ENCODE measurements around the gene FCHSD2. TPM values are rescaled to one million over a fixed set of nuclear protein-coding genes. Genes with fewer than 3 reads are reported as not detected.
"Not testable (repeated sequence)": the region's sequence is repeated elsewhere in the genome, so short reads cannot be mapped to it uniquely, and the experiment has no call there.

The FCHSD2 gene
- total and polyA plus RNA-seq, 2 donors (not counting 3 experiments of a cell fraction or from before 2014, with no cell fraction given): 20.8 to 56.9 TPM

- H3K9me1 ChIP-seq (replicated peaks; ENCODE audit: control insufficient read depth, extremely low read depth, insufficient read depth, low read length): no peaks in the 10 kb centered on the region
- intact Hi-C loops (cut with micrococcal nuclease): no loop called here
- no peak for FAIRE-seq
- no peak overlapping the region for H3K4me3 ChIP-seq (replicated peaks in 1 of 3; ENCODE audit: insufficient read depth in 1 of 3, low read depth in 1 of 3, low read length in 3 of 3)
- ChIA-PET POLR2A (no interaction called here), CTCF (interaction anchor here (0.6 to 1.4 kb wide), 5 partner anchors 13 to 371 kb away, joined by 3 to 9 read pairs (median 3); partner anchors contain the start of gene STARD10)
- no peak overlapping the region for H2AFZ ChIP-seq (ENCODE audit: low read depth, low read length)
- H3K4me2 ChIP-seq (ENCODE audit: insufficient read depth, low read length): no peak overlapping the region
- peaks cover 0 to 4% of the 10 kb centered on the region in 2 experiments for H3K36me3 ChIP-seq (ENCODE audit: control insufficient read depth in 2 of 2, extremely low read depth in 1 of 2, insufficient read depth in 2 of 2, low read length in 2 of 2)
- no peak for DNase-seq (ENCODE audit: low read depth, low spot score)
- no peaks in the 10 kb centered on the region for H3K27me3 ChIP-seq (ENCODE audit: control insufficient read depth in 2 of 2, insufficient read depth in 2 of 2, low read length in 2 of 2)
- no peak overlapping the region for H3K27ac ChIP-seq (ENCODE audit: insufficient read depth, low read depth, low read length)
- BruUV-seq (replicated peaks): no TSS peak
- H3K79me2 ChIP-seq (ENCODE audit: control insufficient read depth, insufficient read depth, low read length): peaks cover 5% of the 10 kb centered on the region
- no peak overlapping the region for H3K9ac ChIP-seq (replicated peaks; ENCODE audit: extremely low read depth, insufficient read depth, low read length)
- TF ChIP-seq EZH2 (IDR thresholded peaks at IDR 0.05; ENCODE audit: borderline replicate concordance, low read depth, low read length, severe bottlenecking) (no peak), GATA2 (IDR thresholded peaks at IDR 0.05; ENCODE audit: insufficient read depth, insufficient read length, low read depth, low read length) (no peak), MYC (IDR thresholded peaks at IDR 0.05; ENCODE audit: low read depth, low read length) (no peak), JUN (IDR thresholded peaks at IDR 0.05; ENCODE audit: borderline replicate concordance, insufficient read depth, insufficient read length, low read depth) (no peak), POLR2A (IDR thresholded peaks at IDR 0.05; ENCODE audit: low read depth, low read length) (no peak), FOS (IDR thresholded peaks at IDR 0.05; ENCODE audit: borderline replicate concordance, insufficient read depth, low read length) (no peak), CTCF (IDR thresholded peaks at IDR 0.05; ENCODE audit: extremely low read depth in 1 of 2, insufficient read depth in 1 of 2, low read depth in 1 of 2, low read length in 2 of 2) (no peak), POLR2AphosphoS5 (IDR thresholded peaks at IDR 0.05; ENCODE audit: insufficient read depth, low read depth, low read length) (no peak), MAX (IDR thresholded peaks at IDR 0.05; ENCODE audit: insufficient read depth, insufficient read length) (no peak)
- H3K9me3 ChIP-seq (replicated peaks; ENCODE audit: control insufficient read depth, insufficient read depth, low read length): no peaks in the 10 kb centered on the region
- H4K20me1 ChIP-seq (replicated peaks; ENCODE audit: control insufficient read depth, extremely low read depth, insufficient read depth, low read length): no peaks in the 10 kb centered on the region
- dilution Hi-C loops (cut with MboI; ENCODE audit: extremely low pct_ligation_motif_present, low sequenced_read_pairs): no loop called here
- no peaks in the 10 kb centered on the region for H3K4me1 ChIP-seq (ENCODE audit: control insufficient read depth, extremely low read depth, insufficient read depth, low read length)
Measured at GRCh38 chr11:72807021-72807693, 335.0 kb downstream of the FCHSD2 start.

- FAIRE-seq; H3K4me2 ChIP-seq (ENCODE audit: insufficient read depth, low read length); H3K27me3 ChIP-seq (ENCODE audit: control insufficient read depth in 2 of 2, insufficient read depth in 2 of 2, low read length in 2 of 2); CTCF ChIA-PET; H3K79me2 ChIP-seq (ENCODE audit: control insufficient read depth, insufficient read depth, low read length); intact Hi-C loops (cut with micrococcal nuclease); dilution Hi-C loops (cut with MboI; ENCODE audit: extremely low pct_ligation_motif_present, low sequenced_read_pairs); DNase-seq (ENCODE audit: low read depth, low spot score); POLR2A ChIA-PET; H3K9me3 ChIP-seq (replicated peaks; ENCODE audit: control insufficient read depth, insufficient read depth, low read length); H3K27ac ChIP-seq (ENCODE audit: insufficient read depth, low read depth, low read length); H3K9me1 ChIP-seq (replicated peaks; ENCODE audit: control insufficient read depth, extremely low read depth, insufficient read depth, low read length); H2AFZ ChIP-seq (ENCODE audit: low read depth, low read length); H4K20me1 ChIP-seq (replicated peaks; ENCODE audit: control insufficient read depth, extremely low read depth, insufficient read depth, low read length); H3K4me1 ChIP-seq (ENCODE audit: control insufficient read depth, extremely low read depth, insufficient read depth, low read length); H3K4me3 ChIP-seq (replicated peaks in 1 of 3; ENCODE audit: insufficient read depth in 1 of 3, low read depth in 1 of 3, low read length in 3 of 3); H3K9ac ChIP-seq (replicated peaks; ENCODE audit: extremely low read depth, insufficient read depth, low read length); BruUV-seq (replicated peaks); H3K36me3 ChIP-seq (ENCODE audit: control insufficient read depth in 2 of 2, extremely low read depth in 1 of 2, insufficient read depth in 2 of 2, low read length in 2 of 2): not testable (repeated sequence)
Measured at GRCh38 chr11:72806378-72806777, 335.7 kb downstream of the FCHSD2 start.

All from endothelial cell of umbilical vein (primary cell).